Measurements from ENCODE around the gene CRACR2B. TPM values are rescaled to one million over a fixed set of nuclear protein-coding genes. Genes with fewer than 3 reads are reported as not detected.

Gene CRACR2B
- total RNA-seq, 1 donor from 2014 or later: 43.6 TPM

DNA sequence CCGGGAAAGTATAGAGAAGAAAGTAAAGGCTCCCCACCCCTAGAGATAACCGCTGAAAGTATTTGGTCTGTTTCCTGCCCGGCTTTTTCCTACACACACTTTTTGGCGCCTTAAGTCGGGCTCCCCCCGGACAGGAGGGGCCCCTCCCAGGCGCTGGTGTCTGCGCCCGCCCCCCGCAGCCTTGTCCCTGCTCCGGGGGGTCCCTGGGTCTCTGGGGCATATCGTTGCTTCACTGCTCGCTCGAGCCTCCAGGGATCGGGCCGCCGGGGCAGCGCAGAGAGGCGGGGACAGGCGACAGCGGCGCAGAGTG lies 928 bp upstream of the CRACR2B start:
- peak overlapping the region; percentile 86 for H3K27ac ChIP-seq
- no peaks in the 10 kb centered on the region for H3K9me3 ChIP-seq
- H3K4me1 ChIP-seq: peaks cover 72% of the 10 kb centered on the region
- no peak for ATAC-seq
- no peak for TF ChIP-seq CTCF (IDR thresholded peaks at IDR 0.05)
- peak overlapping the region; percentile 58 for H3K4me3 ChIP-seq
- no peak for DNase-seq
- intact Hi-C loops (cut with DNase I): no loop called here
- H3K27me3 ChIP-seq (ENCODE audit: low read depth): no peaks in the 10 kb centered on the region
- peaks cover 39% of the 10 kb centered on the region for H3K36me3 ChIP-seq

- Histone ChIP-seq H3K4me3 (peak overlapping the region; percentile 58), H3K4me1 (peaks cover 72% of the 10 kb centered on the region), H3K27ac (peak overlapping the region; percentile 86), H3K27me3 (ENCODE audit: low read depth) (no peaks in the 10 kb centered on the region), H3K9me3 (no peaks in the 10 kb centered on the region), H3K36me3 (peaks cover 34% of the 10 kb centered on the region)
- ATAC-seq: peak; percentile 6 to 21
- peak; percentile 77 for DNase-seq
- intact Hi-C loops (cut with DNase I): no loop called here
- no peak for TF ChIP-seq CTCF (IDR thresholded peaks at IDR 0.05)
These were observed 398 bp upstream of the CRACR2B start for GRCh38 chr11:827146-827896.

DNA sequence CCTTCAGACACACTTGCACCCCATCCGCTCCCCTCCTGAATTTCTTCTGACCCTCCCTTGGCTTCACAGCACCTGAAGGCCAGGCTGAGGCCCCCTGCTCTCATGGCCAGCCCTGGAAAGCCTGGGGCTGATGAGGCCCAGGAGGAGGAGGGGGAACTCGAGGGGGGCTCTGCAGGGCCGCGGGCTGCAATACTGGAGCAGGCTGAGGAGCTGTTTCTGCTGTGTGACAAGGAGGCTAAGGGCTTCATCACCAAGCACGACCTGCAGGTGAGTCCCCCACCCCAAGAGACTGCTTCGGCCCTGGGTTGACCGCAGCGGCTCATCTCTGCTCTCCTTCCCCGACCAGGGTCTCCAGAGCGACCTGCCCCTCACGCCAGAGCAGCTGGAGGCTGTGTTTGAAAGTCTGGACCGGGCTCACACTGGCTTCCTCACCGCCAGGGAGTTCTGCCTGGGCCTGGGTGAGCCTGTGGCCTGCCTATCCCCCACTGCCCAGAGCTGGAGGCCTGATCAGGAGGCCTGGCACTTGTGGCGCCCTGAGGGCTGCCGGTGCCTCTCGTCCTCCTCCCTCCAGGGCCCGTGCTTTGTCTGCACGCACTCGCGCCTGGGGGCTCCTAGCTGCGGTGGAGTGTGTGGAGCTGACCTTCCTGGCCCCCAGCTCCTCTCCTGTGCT lies 922 bp downstream of the CRACR2B start:
- TF ChIP-seq CTCF (IDR thresholded peaks at IDR 0.05): no peak
- Histone ChIP-seq H3K27me3 (ENCODE audit: low read depth) (no peaks in the 10 kb centered on the region), H3K4me3 (peak overlapping the region; percentile 58), H3K27ac (peak overlapping the region; percentile 86), H3K9me3 (no peaks in the 10 kb centered on the region), H3K4me1 (peaks cover 74% of the 10 kb centered on the region), H3K36me3 (peaks cover 21% of the 10 kb centered on the region)
- intact Hi-C loops (cut with DNase I): no loop called here
- ATAC-seq (no peak), DNase-seq (no peak)

GRCh38 chr11:829176-829846 lies 1.6 kb downstream of the CRACR2B start:
- H3K4me1 ChIP-seq: peaks cover 80% of the 10 kb centered on the region
- H3K9me3 ChIP-seq: no peaks in the 10 kb centered on the region
- peak overlapping the region; percentile 86 for H3K27ac ChIP-seq
- DNase-seq: no peak
- no peaks in the 10 kb centered on the region for H3K27me3 ChIP-seq (ENCODE audit: low read depth)
- peak; percentile 4 to 9 for ATAC-seq
- no peak for TF ChIP-seq CTCF (IDR thresholded peaks at IDR 0.05)
- intact Hi-C loops (cut with DNase I): no loop called here
- H3K4me3 ChIP-seq: peak overlapping the region; percentile 58
- peaks cover 14% of the 10 kb centered on the region for H3K36me3 ChIP-seq

GRCh38 chr11:829847-830294 lies 2.2 kb downstream of the CRACR2B start:
- no peak for TF ChIP-seq CTCF (IDR thresholded peaks at IDR 0.05)
- peaks cover 9% of the 10 kb centered on the region for H3K36me3 ChIP-seq
- intact Hi-C loops (cut with DNase I): no loop called here
- peak overlapping the region; percentile 86 for H3K27ac ChIP-seq
- peak overlapping the region; percentile 58 for H3K4me3 ChIP-seq
- no peaks in the 10 kb centered on the region for H3K9me3 ChIP-seq
- DNase-seq (no peak), ATAC-seq (no peak)
- no peaks in the 10 kb centered on the region for H3K27me3 ChIP-seq (ENCODE audit: low read depth)
- H3K4me1 ChIP-seq: peaks cover 86% of the 10 kb centered on the region

Measured in lower lobe of right lung (tissue), 2 donors.